ENCODE data around the gene TPM1.

GRCh38 chr15:63045465-63045840 is 2.9 kb downstream of the TPM1 start:
- TF ChIP-seq, protein P1, sequence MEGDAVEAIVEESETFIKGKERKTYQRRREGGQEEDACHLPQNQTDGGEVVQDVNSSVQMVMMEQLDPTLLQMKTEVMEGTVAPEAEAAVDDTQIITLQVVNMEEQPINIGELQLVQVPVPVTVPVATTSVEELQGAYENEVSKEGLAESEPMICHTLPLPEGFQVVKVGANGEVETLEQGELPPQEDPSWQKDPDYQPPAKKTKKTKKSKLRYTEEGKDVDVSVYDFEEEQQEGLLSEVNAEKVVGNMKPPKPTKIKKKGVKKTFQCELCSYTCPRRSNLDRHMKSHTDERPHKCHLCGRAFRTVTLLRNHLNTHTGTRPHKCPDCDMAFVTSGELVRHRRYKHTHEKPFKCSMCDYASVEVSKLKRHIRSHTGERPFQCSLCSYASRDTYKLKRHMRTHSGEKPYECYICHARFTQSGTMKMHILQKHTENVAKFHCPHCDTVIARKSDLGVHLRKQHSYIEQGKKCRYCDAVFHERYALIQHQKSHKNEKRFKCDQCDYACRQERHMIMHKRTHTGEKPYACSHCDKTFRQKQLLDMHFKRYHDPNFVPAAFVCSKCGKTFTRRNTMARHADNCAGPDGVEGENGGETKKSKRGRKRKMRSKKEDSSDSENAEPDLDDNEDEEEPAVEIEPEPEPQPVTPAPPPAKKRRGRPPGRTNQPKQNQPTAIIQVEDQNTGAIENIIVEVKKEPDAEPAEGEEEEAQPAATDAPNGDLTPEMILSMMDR (IDR thresholded peaks at IDR 0.05), result no peak
- no peak for TF ChIP-seq USF1 (IDR thresholded peaks at IDR 0.05; ENCODE audit: borderline replicate concordance, low read depth)
